HG02642 (cell line): ENCODE measurements around the gene HNRNPA1.
"Not testable (repeated sequence)": the region's sequence is repeated elsewhere in the genome, so short reads cannot be mapped to it uniquely, and the experiment has no call there.

Source experiments
- ATAC-seq: cut with Tn5 transposase; IDR thresholded peaks from one replicate; pipeline ENCODE4 v1.9.1; 2021; ENCODE audit warnings: mild to moderate bottlenecking; ENCODE audit not compliant: unreplicated experiment, poor library complexity

The HNRNPA1 gene

DNA sequence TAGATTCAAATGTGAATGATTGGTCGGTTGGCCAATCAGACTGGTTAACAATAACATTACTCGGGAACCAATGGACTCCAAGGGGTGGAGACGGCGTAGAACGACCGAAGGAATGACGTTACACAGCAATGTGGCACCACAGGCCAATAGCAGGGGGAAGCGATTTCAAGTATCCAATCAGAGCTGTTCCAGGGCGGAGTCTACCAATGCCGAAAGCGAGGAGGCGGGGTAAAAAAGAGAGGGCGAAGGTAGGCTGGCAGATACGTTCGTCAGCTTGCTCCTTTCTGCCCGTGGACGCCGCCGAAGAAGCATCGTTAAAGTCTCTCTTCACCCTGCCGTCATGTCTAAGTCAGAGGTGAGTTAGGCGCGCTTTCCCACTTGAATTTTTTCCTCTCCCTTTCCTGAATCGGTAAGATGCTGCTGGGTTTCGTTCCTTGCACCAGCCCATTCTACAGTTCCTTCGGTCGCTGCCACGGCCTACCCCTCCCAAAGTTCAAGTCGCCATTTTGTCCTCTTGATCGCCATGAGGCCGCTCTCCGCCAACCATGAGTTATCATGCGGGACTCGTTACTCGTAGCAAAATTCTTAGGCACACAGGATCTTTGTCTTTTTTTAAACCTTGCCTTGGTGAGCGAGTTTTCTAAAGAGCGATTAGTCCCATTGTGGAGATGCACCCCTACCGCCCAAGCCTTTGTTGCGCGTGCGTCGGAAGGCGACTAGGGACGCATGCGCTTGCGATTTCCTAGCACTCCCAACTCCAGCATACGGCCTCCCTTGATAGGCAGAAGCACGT, at the start of gene HNRNPA1:
HNRNPA1 (plus strand) TSS at position 259 of the 793 bp plus-strand sequence; CDS start at position 341, 82 bp downstream.
- ATAC-seq = peak; percentile 87

DNA sequence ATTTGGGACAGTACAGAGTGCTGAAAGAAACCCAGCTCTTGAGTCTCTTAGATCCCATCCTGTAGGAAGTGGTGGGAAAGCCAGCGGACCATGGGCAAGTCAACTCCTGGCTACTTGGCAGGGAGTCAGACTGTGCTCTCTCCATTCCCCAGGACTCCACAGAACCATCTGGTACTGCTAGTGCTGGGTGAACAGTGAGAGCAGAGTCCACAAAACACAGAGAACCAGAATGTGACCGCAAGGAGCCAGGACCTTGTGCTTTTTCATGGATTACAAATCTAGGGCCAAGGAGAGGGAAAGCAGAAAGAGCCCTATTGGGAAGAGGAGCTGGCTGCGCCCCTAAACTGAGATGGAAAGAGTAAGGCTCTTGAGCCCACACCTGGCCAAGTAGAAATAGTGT, 49.3 kb upstream of the HNRNPA1 start:
- ATAC-seq = not testable (repeated sequence)

GRCh38 chr12:54232790-54233189, 47.7 kb upstream of the HNRNPA1 start:
- ATAC-seq = no peak

- ATAC-seq = no peak
Measured at GRCh38 chr12:54238531-54238930, 42.0 kb upstream of the HNRNPA1 start.

DNA sequence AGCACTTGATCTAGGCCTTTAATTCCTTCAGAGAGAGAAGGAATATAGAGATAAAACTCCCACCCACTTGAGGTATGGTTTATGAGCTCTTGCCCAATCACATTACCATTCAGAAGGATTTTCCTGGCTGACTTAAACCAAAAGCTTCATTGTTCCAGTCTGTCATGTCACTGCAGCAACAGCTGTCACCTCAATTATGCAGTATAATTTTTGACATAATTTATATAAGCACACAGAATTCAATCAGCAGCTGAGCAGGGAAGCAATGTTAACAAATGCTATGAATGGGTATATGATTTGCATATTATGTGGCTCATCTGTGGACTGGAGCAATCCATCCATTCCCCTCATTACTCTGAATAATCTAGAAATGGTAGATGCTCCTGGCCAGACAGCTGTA, 40.9 kb upstream of the HNRNPA1 start:
- ATAC-seq = no peak

- ATAC-seq = no peak
Measured at GRCh38 chr12:54240129-54240528, 40.4 kb upstream of the HNRNPA1 start.

DNA sequence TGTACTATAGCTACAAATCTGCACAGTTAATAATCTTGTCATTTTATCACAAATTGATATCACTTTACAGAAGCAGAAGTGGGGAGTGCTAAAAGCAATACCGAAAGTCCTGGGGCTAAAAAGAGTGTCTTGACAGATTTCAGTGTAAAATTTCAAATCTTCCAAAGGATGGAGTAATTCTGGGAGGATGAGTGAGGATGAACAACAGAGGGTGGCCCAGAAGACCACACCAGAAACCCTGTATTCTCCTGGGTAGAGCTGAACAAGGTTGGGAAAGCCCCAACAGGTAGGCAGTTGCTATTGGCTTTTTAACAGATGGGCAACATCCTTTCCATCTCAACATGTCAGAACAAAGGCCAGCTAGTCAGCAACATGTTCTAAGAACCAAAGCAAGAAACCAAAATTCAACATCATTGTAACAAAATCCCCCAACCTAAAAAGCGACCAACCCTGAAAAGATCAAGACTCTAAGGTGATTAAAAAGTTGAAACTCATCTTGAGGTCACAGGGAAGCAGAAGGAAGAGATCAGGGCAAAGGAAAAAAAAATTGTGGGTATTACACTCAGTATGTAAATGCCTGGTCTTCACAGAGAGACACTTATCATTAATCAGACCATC, 39.4 kb upstream of the HNRNPA1 start:
- ATAC-seq = peak; percentile 64

GRCh38 chr12:54246011-54246641, 34.4 kb upstream of the HNRNPA1 start:
- ATAC-seq = no peak

DNA sequence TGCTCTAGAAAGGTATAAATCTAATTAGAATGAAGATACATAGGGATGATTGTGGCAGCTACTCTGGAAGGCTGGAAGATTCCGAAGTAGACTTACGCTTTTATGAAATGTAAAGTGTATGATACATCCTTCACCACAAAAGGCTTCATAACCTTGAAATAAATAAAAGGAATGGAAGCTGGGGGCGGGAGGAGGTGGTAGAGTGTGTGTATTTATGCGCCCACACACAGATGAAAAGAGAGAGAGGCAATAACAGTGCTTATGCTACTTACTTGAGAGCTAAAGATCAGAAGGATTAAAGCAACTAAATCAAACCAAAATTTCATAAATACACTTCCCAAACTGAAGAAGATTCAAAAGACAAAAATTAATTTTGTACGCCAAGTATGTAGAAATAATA, 31.0 kb upstream of the HNRNPA1 start:
- no peak for ATAC-seq

DNA sequence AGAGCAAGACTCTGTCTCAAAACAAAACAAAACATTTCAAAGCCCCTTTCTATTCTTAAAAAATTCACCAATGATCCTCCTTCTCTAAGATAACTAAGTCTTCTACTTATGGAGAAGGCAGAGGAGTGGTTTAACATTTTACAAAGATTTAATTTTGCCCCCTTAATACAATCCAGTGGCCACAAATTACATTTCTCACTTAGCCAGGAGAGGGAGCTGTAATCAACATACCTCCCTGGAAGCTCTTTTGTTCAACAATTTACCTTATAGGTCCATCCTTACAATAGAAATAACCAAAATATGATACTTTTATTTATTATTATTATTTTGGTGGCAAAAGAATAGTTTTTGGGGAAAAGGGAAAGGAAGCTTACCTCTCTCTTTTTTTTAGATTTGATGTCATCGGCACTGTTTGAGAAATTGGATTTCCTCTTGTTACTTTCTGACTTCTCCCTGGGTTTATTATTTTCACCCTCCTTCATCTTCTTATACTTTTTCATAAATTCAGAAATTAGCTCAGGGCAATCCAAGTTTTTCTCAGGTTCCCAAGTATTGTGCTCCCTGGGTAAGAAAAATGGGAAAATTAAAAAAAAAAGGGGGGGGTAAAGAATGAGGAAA, 28.8 kb upstream of the HNRNPA1 start:
- no peak for ATAC-seq

GRCh38 chr12:54253240-54253639, 27.3 kb upstream of the HNRNPA1 start:
- ATAC-seq = no peak

- no peak for ATAC-seq
Measured at GRCh38 chr12:54257332-54257731, 23.2 kb upstream of the HNRNPA1 start.

GRCh38 chr12:54258201-54258681, 22.3 kb upstream of the HNRNPA1 start:
- ATAC-seq = no peak

DNA sequence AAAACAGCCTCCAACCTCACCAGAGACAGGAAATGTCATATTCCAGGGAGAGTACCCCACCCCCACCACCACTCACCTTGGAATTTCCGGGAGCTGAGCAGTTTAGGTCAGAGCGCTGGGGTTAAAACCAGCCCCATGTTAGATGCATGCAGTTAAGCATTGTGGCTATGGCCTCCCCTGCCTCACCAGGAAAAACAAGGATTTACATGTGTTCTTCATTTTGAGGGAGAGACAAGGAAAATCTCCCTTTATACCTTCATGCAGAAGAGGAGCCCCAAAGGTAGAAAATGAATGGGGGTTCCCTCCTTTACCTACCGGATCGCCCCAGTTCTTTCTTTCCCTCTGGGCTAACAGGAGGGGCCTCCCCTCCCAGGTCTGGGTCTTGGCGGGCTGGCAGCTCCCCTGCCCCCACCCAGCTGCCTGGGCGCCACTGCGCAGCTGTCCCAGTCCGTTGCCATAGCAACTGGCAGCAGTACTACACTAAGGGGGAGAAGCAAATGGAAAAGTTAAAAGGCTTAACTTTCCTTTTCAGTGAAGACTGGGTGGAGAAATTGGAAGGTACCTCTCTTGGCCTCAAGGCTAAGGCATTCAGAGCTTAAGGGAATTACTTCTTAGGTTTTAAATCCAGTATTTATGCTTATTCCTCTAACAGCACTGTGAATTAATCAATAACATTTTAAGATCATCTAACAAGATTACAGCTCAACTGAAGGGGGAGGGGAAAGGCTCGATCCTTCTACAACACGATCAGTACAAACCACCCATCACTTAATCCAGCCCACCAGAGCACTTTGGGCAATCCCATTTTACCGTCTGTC, 21.1 kb upstream of the HNRNPA1 start:
- ATAC-seq = peak; percentile 76

GRCh38 chr12:54261815-54262402, 18.6 kb upstream of the HNRNPA1 start:
- no peak for ATAC-seq

- ATAC-seq = no peak
Measured at GRCh38 chr12:54262403-54262925, 18.1 kb upstream of the HNRNPA1 start.

GRCh38 chr12:54265364-54265812, 15.1 kb upstream of the HNRNPA1 start:
- ATAC-seq = no peak

DNA sequence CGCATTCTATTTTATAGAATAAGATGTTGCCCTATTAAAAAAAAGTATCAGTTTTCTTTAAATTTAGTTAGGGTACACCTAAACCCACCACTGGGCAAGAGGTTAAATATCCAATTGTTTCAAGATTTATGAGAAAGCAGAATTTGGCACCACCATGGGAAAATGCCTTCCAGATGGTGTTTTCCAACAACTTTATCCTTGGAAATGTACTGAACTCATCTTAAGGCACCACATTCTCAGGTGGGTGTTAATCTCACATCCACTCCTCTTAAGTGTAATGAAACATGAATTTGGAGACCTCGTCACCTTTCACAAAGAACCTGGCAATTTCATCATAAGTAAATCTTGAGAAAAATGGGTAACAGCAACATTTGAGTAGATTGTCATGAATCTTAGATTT, 13.7 kb upstream of the HNRNPA1 start:
- no peak for ATAC-seq

- no peak for ATAC-seq
Measured at GRCh38 chr12:54270345-54270744, 10.2 kb upstream of the HNRNPA1 start.
